Measurements from ENCODE around the gene THBS2. TPM values are rescaled to one million over a fixed set of nuclear protein-coding genes. Genes with fewer than 3 reads are reported as not detected.

THBS2 gene
- total RNA-seq, 2 donors from 2014 or later = 0.93 to 0.99 TPM

DNA sequence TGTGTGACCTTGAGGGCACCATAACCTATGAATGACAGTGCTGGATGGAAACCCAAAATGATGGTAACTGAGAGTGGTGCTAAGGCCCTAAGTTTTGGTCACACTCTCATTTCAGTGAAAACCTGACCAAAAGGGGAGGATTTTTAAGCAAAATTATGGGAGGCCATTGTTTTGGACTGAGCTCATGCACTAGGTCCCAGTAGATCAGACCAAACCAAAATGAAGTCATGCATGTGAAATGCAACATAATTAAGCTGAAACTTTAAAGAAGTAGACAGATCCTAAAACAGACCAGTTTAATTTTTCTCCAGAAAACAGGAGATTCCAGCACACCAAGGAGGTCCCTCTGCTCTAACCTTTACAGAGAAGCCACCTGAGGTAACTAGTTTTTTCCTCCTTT, 24.0 kb upstream of the THBS2 start:
- TF ChIP-seq, protein P1, sequence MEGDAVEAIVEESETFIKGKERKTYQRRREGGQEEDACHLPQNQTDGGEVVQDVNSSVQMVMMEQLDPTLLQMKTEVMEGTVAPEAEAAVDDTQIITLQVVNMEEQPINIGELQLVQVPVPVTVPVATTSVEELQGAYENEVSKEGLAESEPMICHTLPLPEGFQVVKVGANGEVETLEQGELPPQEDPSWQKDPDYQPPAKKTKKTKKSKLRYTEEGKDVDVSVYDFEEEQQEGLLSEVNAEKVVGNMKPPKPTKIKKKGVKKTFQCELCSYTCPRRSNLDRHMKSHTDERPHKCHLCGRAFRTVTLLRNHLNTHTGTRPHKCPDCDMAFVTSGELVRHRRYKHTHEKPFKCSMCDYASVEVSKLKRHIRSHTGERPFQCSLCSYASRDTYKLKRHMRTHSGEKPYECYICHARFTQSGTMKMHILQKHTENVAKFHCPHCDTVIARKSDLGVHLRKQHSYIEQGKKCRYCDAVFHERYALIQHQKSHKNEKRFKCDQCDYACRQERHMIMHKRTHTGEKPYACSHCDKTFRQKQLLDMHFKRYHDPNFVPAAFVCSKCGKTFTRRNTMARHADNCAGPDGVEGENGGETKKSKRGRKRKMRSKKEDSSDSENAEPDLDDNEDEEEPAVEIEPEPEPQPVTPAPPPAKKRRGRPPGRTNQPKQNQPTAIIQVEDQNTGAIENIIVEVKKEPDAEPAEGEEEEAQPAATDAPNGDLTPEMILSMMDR (conservative IDR thresholded peaks at IDR 0.05) = no peak
- no peak for DNase-seq
- Histone ChIP-seq H3K27ac (ENCODE audit: low read depth, low read length) (no peak overlapping the region), H3K4me1 (ENCODE audit: control insufficient read depth, insufficient read depth, low read length) (no peaks in the 10 kb centered on the region), H3K9ac (ENCODE audit: extremely low read depth, low read length, poor library complexity, severe bottlenecking) (no peak overlapping the region), H3K4me3 (ENCODE audit: low read length) (no peak overlapping the region), H3K9me3 (ENCODE audit: control insufficient read depth, low read length) (no peaks in the 10 kb centered on the region), H3K36me3 (ENCODE audit: control insufficient read depth, insufficient read depth, low read length) (no peaks in the 10 kb centered on the region), H3K27me3 (ENCODE audit: control insufficient read depth, insufficient read depth, low read length, poor library complexity, severe bottlenecking) (no peaks in the 10 kb centered on the region)
- Mint-ChIP-seq H3K36me3 (ENCODE audit: low read depth) (no peaks in the 10 kb centered on the region), H3K27ac (no peak overlapping the region), H3K4me3 (no peak overlapping the region), H3K27me3 (ENCODE audit: insufficient read depth) (no peaks in the 10 kb centered on the region), H3K4me1 (no peaks in the 10 kb centered on the region), H3K9me3 (no peaks in the 10 kb centered on the region)

DNA sequence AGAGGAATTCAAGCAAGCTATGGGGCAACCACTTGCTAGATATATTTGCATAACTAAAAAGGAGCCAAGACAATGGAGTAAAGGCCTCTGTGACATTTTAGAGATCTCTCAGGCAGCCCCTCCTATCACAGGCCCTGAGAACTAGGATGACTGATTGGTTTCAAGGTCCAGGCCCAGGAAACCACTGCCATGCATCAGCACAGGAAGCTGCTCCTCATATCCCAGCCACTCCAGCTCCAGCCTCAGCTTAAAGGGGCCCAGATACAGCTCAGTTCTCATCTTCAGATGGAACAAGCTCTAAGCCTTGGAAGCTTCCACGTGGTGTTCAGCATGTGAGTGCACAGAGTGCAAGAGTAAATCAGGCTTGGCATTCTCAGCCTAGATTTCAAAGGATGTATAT, 21.1 kb upstream of the THBS2 start:
- H3K36me3 ChIP-seq (ENCODE audit: control insufficient read depth, insufficient read depth, low read length) = no peaks in the 10 kb centered on the region
- H3K9me3 Mint-ChIP-seq = no peaks in the 10 kb centered on the region
- H3K27ac ChIP-seq (ENCODE audit: low read depth, low read length) = no peak overlapping the region
- TF ChIP-seq, protein P1 (conservative IDR thresholded peaks at IDR 0.05) = no peak
- H3K4me1 ChIP-seq (ENCODE audit: control insufficient read depth, insufficient read depth, low read length) = peaks cover 12% of the 10 kb centered on the region
- WGBS, 2 experiments (ENCODE audit: insufficient coverage in 1 of 2, insufficient read length in 1 of 2) = 79 to 83% methylated on average over 1 of the region's 1 CpG
- H3K4me1 Mint-ChIP-seq = peaks cover 21% of the 10 kb centered on the region
- H3K4me3 ChIP-seq (ENCODE audit: low read length) = no peak overlapping the region
- H3K9ac ChIP-seq (ENCODE audit: extremely low read depth, low read length, poor library complexity, severe bottlenecking) = no peak overlapping the region
- H3K36me3 Mint-ChIP-seq (ENCODE audit: low read depth) = no peaks in the 10 kb centered on the region
- H3K4me3 Mint-ChIP-seq = no peak overlapping the region
- H3K9me3 ChIP-seq (ENCODE audit: control insufficient read depth, low read length) = no peaks in the 10 kb centered on the region
- H3K27me3 Mint-ChIP-seq (ENCODE audit: insufficient read depth) = no peaks in the 10 kb centered on the region
- no peaks in the 10 kb centered on the region for H3K27me3 ChIP-seq (ENCODE audit: control insufficient read depth, insufficient read depth, low read length, poor library complexity, severe bottlenecking)
- H3K27ac Mint-ChIP-seq = no peak overlapping the region
- no peak for DNase-seq

DNA sequence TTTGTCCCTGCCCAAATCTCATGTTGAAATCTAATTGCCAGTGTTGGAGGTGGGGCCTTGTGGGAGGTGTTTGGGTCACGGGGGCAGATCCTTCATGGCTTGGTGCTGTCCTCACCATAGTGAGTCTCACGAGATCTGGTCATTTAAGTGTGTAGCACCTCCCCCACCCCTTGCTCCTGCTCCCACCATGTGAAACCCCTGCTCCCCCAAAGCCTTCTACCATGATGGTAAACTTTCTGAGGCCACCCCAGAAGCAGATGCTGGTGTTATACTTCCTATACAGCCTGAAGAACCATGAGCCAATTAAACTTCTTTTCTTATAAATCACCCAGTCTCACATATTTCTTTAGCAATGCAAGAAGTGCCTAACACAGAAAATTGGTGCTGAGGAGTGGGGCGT, 19.9 kb upstream of the THBS2 start:
- no peaks in the 10 kb centered on the region for H3K9me3 ChIP-seq (ENCODE audit: control insufficient read depth, low read length)
- H3K27me3 ChIP-seq (ENCODE audit: control insufficient read depth, insufficient read depth, low read length, poor library complexity, severe bottlenecking) = no peaks in the 10 kb centered on the region
- no peak overlapping the region for H3K27ac Mint-ChIP-seq
- H3K9me3 Mint-ChIP-seq = no peaks in the 10 kb centered on the region
- no peak for DNase-seq
- H3K36me3 Mint-ChIP-seq (ENCODE audit: low read depth) = no peaks in the 10 kb centered on the region
- peaks cover 12% of the 10 kb centered on the region for H3K4me1 ChIP-seq (ENCODE audit: control insufficient read depth, insufficient read depth, low read length)
- no peaks in the 10 kb centered on the region for H3K27me3 Mint-ChIP-seq (ENCODE audit: insufficient read depth)
- H3K27ac ChIP-seq (ENCODE audit: low read depth, low read length) = no peak overlapping the region
- H3K36me3 ChIP-seq (ENCODE audit: control insufficient read depth, insufficient read depth, low read length) = no peaks in the 10 kb centered on the region
- no peak overlapping the region for H3K4me3 ChIP-seq (ENCODE audit: low read length)
- WGBS, 2 experiments (ENCODE audit: insufficient coverage in 1 of 2, insufficient read length in 1 of 2) = 89 to 100% methylated on average over 1 to 3 of the region's 3 CpGs
- TF ChIP-seq, protein P1 (conservative IDR thresholded peaks at IDR 0.05) = no peak
- H3K9ac ChIP-seq (ENCODE audit: extremely low read depth, low read length, poor library complexity, severe bottlenecking) = no peak overlapping the region
- no peak overlapping the region for H3K4me3 Mint-ChIP-seq
- peaks cover 27% of the 10 kb centered on the region for H3K4me1 Mint-ChIP-seq
